ENCODE data around the gene PTPRK. TPM values are rescaled to one million over a fixed set of nuclear protein-coding genes. Genes with fewer than 3 reads are reported as not detected.

Gene PTPRK
- total and polyA plus RNA-seq, 4 donors, result 12.1 to 61.2 (median 29.1) TPM

DNA sequence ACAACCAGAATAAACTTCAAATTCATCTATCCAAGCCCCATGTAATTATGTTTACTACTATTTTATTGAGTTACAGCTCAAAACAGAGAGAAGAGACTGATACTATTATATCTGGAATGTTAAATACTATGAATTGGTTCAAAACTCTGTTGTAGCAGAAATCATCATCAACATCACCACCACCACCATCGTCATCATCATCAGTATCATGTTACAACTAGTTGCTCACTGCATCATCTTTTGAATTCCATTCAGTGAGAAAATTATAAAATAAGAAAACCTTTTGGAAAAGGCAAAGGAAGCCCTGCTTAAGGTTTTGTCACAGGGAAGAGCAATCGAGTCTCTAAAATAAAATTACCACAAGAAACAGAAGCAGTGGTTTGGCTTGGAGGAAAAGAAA, 583.3 kb downstream of the PTPRK start (continued):
- TF ChIP-seq, protein P1, sequence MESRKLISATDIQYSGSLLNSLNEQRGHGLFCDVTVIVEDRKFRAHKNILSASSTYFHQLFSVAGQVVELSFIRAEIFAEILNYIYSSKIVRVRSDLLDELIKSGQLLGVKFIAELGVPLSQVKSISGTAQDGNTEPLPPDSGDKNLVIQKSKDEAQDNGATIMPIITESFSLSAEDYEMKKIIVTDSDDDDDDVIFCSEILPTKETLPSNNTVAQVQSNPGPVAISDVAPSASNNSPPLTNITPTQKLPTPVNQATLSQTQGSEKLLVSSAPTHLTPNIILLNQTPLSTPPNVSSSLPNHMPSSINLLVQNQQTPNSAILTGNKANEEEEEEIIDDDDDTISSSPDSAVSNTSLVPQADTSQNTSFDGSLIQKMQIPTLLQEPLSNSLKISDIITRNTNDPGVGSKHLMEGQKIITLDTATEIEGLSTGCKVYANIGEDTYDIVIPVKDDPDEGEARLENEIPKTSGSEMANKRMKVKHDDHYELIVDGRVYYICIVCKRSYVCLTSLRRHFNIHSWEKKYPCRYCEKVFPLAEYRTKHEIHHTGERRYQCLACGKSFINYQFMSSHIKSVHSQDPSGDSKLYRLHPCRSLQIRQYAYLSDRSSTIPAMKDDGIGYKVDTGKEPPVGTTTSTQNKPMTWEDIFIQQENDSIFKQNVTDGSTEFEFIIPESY (IDR thresholded peaks at IDR 0.05), result no peak
- TF ChIP-seq, protein P2, sequence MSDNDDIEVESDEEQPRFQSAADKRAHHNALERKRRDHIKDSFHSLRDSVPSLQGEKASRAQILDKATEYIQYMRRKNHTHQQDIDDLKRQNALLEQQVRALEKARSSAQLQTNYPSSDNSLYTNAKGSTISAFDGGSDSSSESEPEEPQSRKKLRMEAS (IDR thresholded peaks at IDR 0.05), result no peak
- no peak for TF ChIP-seq RAD21 (IDR thresholded peaks at IDR 0.05)

DNA sequence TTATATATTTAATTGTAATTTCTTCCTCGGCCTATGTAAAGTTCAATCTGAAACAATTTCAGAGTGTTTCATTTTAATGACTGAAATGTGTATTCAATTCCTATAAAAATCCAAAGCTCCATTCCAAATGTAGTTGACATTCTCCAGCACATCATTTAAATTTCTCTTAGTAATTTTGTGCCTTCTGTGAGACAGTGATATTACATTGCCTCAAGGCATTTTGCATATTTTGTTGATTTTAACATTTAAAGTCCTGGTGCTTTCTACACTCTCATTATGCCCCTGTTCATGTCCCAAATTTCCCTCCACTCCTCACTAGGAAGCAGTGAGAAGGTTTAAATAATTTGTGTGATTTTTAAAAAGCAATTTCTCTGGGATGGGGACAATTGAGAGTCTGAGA, 585.4 kb downstream of the PTPRK start:
- Histone ChIP-seq H3K4me1 (ENCODE audit: control insufficient read depth in 4 of 4, insufficient read depth in 4 of 4, low read length in 3 of 4) (no peaks in the 10 kb centered on the region), H3K27ac (ENCODE audit: low read depth in 1 of 2, low read length in 2 of 2) (no peak overlapping the region), H3K27me3 (ENCODE audit: control insufficient read depth in 4 of 4, insufficient read depth in 4 of 4, low read length in 3 of 4) (no peaks in the 10 kb centered on the region), H3K4me3 (ENCODE audit: low read depth in 1 of 3, low read length in 3 of 3) (no peak overlapping the region), H3K9ac (ENCODE audit: low read depth in 1 of 2, low read length in 2 of 2) (no peak overlapping the region), H3K9me3 (ENCODE audit: control insufficient read depth in 4 of 4, low read length in 3 of 4) (peaks cover 6 to 9% (median 7%) of the 10 kb centered on the region in 4 donors), H3K36me3 (ENCODE audit: control insufficient read depth in 4 of 4, insufficient read depth in 3 of 4, low read depth in 1 of 4, low read length in 3 of 4) (no peaks in the 10 kb centered on the region)
- no peak for TF ChIP-seq NR2F2 (IDR thresholded peaks at IDR 0.05)
- TF ChIP-seq HNF4A (conservative IDR thresholded peaks at IDR 0.05), result no peak
- no peak for TF ChIP-seq FOXA1 (IDR thresholded peaks at IDR 0.05)
- no peak for TF ChIP-seq RXRA (IDR thresholded peaks at IDR 0.05)
- TF ChIP-seq TAF1 (conservative IDR thresholded peaks at IDR 0.05), result no peak
- no peak for TF ChIP-seq SP1 (IDR thresholded peaks at IDR 0.05)
- no peak for TF ChIP-seq GABPA (IDR thresholded peaks at IDR 0.05 in 1 of 2, conservative IDR thresholded peaks at IDR 0.05 in 1 of 2)
- TF ChIP-seq JUND (IDR thresholded peaks at IDR 0.05), result no peak
- TF ChIP-seq, protein P3, sequence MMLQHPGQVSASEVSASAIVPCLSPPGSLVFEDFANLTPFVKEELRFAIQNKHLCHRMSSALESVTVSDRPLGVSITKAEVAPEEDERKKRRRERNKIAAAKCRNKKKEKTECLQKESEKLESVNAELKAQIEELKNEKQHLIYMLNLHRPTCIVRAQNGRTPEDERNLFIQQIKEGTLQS (IDR thresholded peaks at IDR 0.05), result no peak
- TF ChIP-seq, protein P4, sequence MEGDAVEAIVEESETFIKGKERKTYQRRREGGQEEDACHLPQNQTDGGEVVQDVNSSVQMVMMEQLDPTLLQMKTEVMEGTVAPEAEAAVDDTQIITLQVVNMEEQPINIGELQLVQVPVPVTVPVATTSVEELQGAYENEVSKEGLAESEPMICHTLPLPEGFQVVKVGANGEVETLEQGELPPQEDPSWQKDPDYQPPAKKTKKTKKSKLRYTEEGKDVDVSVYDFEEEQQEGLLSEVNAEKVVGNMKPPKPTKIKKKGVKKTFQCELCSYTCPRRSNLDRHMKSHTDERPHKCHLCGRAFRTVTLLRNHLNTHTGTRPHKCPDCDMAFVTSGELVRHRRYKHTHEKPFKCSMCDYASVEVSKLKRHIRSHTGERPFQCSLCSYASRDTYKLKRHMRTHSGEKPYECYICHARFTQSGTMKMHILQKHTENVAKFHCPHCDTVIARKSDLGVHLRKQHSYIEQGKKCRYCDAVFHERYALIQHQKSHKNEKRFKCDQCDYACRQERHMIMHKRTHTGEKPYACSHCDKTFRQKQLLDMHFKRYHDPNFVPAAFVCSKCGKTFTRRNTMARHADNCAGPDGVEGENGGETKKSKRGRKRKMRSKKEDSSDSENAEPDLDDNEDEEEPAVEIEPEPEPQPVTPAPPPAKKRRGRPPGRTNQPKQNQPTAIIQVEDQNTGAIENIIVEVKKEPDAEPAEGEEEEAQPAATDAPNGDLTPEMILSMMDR (IDR thresholded peaks at IDR 0.05; ENCODE audit: low read depth, low read length, missing input control), result no peak
- TF ChIP-seq FOXA2 (IDR thresholded peaks at IDR 0.05), result no peak
- TF ChIP-seq HNF4G (IDR thresholded peaks at IDR 0.05), result no peak
- WGBS, result 88% methylated on average over 1 of the region's 1 CpG
- no peak for DNase-seq (ENCODE audit: low spot score)

DNA sequence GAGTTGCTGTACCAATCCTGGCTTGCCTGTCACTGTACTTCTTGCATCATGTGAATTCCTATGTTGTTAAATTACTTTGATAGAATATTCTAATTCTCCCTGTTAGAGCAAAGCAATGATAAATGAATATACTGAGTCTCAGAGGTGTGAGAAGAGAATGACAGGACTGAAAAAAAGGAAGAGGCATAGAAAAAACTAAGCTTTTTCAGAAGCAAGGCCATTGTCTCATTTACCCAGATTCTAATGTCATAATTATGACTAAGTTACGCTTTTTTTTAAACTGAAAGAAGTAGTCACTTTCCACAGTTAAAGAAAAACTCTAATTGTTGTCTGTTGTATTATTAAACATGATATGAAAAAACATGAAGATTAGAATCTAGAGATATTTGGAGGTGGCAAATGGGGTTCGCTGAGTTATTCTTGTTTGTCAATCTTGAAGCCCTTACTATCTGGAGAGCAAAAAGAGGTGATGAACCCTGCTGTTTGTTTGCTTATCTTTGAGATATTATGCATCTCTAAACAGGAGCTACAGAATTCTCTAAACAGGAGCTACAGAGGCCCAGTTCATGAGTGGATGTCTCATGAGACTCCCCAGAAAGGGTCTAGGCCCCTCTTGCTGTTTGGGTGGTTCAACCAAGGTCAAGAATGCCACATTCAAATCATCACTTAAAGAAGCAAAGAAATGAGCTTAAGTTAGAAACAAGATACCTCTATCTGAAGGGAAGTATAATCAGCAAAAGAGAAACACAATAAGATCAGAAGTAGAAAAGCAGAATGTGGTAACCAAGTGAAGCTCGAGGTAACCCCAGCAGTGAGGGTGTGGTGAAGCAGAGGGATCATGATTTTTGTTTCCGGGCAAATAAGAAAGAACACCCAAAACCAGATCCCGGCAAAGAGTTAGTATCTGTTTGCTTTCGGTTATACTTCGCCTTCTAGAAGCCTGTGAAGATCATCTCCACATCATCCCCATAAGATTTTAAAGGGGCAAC, 586.3 kb downstream of the PTPRK start:
- WGBS, result 88% methylated on average over 7 of the region's 7 CpGs
- no peak for TF ChIP-seq HNF4G (IDR thresholded peaks at IDR 0.05)
- TF ChIP-seq, protein P4 (IDR thresholded peaks at IDR 0.05; ENCODE audit: low read depth, low read length, missing input control), result no peak
- TF ChIP-seq RAD21 (IDR thresholded peaks at IDR 0.05), result no peak
- TF ChIP-seq, protein P5, sequence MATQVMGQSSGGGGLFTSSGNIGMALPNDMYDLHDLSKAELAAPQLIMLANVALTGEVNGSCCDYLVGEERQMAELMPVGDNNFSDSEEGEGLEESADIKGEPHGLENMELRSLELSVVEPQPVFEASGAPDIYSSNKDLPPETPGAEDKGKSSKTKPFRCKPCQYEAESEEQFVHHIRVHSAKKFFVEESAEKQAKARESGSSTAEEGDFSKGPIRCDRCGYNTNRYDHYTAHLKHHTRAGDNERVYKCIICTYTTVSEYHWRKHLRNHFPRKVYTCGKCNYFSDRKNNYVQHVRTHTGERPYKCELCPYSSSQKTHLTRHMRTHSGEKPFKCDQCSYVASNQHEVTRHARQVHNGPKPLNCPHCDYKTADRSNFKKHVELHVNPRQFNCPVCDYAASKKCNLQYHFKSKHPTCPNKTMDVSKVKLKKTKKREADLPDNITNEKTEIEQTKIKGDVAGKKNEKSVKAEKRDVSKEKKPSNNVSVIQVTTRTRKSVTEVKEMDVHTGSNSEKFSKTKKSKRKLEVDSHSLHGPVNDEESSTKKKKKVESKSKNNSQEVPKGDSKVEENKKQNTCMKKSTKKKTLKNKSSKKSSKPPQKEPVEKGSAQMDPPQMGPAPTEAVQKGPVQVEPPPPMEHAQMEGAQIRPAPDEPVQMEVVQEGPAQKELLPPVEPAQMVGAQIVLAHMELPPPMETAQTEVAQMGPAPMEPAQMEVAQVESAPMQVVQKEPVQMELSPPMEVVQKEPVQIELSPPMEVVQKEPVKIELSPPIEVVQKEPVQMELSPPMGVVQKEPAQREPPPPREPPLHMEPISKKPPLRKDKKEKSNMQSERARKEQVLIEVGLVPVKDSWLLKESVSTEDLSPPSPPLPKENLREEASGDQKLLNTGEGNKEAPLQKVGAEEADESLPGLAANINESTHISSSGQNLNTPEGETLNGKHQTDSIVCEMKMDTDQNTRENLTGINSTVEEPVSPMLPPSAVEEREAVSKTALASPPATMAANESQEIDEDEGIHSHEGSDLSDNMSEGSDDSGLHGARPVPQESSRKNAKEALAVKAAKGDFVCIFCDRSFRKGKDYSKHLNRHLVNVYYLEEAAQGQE (IDR thresholded peaks at IDR 0.05), result no peak
- no peak for TF ChIP-seq YY1 (IDR thresholded peaks at IDR 0.05)
- no peak for TF ChIP-seq FOXA1 (IDR thresholded peaks at IDR 0.05)
- no peak for TF ChIP-seq HNF4A (conservative IDR thresholded peaks at IDR 0.05)
- no peak for TF ChIP-seq NR2F2 (IDR thresholded peaks at IDR 0.05)
- no peak for TF ChIP-seq RXRA (IDR thresholded peaks at IDR 0.05)
- TF ChIP-seq, protein P2 (IDR thresholded peaks at IDR 0.05), result no peak
- no peak for TF ChIP-seq JUND (IDR thresholded peaks at IDR 0.05)
- TF ChIP-seq, protein P3 (IDR thresholded peaks at IDR 0.05), result no peak
- TF ChIP-seq FOXA2 (IDR thresholded peaks at IDR 0.05), result no peak

More for the DNA sequence above, 586.3 kb downstream of the PTPRK start:
- Histone ChIP-seq H3K9ac (ENCODE audit: low read depth in 1 of 2, low read length in 2 of 2) (no peak overlapping the region), H3K36me3 (ENCODE audit: control insufficient read depth in 4 of 4, insufficient read depth in 3 of 4, low read depth in 1 of 4, low read length in 3 of 4) (no peaks in the 10 kb centered on the region), H3K27me3 (ENCODE audit: control insufficient read depth in 4 of 4, insufficient read depth in 4 of 4, low read length in 3 of 4) (no peaks in the 10 kb centered on the region), H3K27ac (ENCODE audit: low read depth in 1 of 2, low read length in 2 of 2) (no peak overlapping the region), H3K9me3 (ENCODE audit: control insufficient read depth in 4 of 4, low read length in 3 of 4) (peaks cover 6 to 9% (median 7%) of the 10 kb centered on the region in 4 donors), H3K4me1 (ENCODE audit: control insufficient read depth in 4 of 4, insufficient read depth in 4 of 4, low read length in 3 of 4) (no peaks in the 10 kb centered on the region), H3K4me3 (ENCODE audit: low read depth in 1 of 3, low read length in 3 of 3) (no peak overlapping the region)
- DNase-seq (ENCODE audit: low spot score), result no peak

Data from liver (tissue), 9 donors.